HepG2 (cell line): ENCODE data around the gene RNF126. TPM values are rescaled to one million over a fixed set of nuclear protein-coding genes. Genes with fewer than 3 reads are reported as not detected.

Experiments
- BHLHE40 ChIP-seq: IDR thresholded peaks from 2 replicates; pipeline ENCODE4 v1.6.1; 2011; ENCODE audit warnings: low read length, improper control_type of control experiment
- CBX2 ChIP-seq, 2 experiments: fragments of 200-600 bp in 1 of 2; sonication (generic); formaldehyde crosslinking in 1 of 2; IDR thresholded peaks; 2 replicates each; pipeline versions ENCODE4 v1.7.0 to v1.8.1; 2018 to 2022; ENCODE audit warnings: low read depth in 2 of 2, low read length in 1 of 2, mild to moderate bottlenecking in 1 of 2, missing genetic modification reagents in 1 of 2
- CSRNP1 ChIP-seq: sonication (generic); formaldehyde crosslinking; IDR thresholded peaks from 2 replicates; pipeline ENCODE4 v1.8.1; 2023; ENCODE audit warnings: mild to moderate bottlenecking, missing genetic modification reagents
- KLF16 ChIP-seq, 2 experiments: sonication (generic) in 1 of 2; formaldehyde crosslinking in 1 of 2; IDR thresholded peaks; 2 replicates each; pipeline versions ENCODE4 v1.6.1 to v1.8.0; 2016 to 2023; ENCODE audit warnings: missing genetic modification reagents in 2 of 2, missing compliant biosample characterization in 1 of 2
- MED8 ChIP-seq: sonication (generic); formaldehyde crosslinking; IDR thresholded peaks from 2 replicates; pipeline ENCODE4 v1.8.1; 2023; ENCODE audit warnings: mild to moderate bottlenecking, missing genetic modification reagents; ENCODE audit not compliant: insufficient replicate concordance
- NR2F6 ChIP-seq, 2 experiments: IDR thresholded peaks; 2 replicates each; pipeline ENCODE4 v1.6.1; 2016; ENCODE audit warnings: antibody characterized with exemption in 1 of 2, mild to moderate bottlenecking in 1 of 2
- PATZ1 ChIP-seq: sonication (generic); formaldehyde crosslinking; IDR thresholded peaks from 2 replicates; pipeline ENCODE4 v1.4.0; 2020; ENCODE audit warnings: missing genetic modification reagents
- PBX2 ChIP-seq: IDR thresholded peaks from 2 replicates; pipeline ENCODE4 v1.6.1; 2016; ENCODE audit warnings: control low read depth
- PHF21A ChIP-seq: sonication (generic); formaldehyde crosslinking; IDR thresholded peaks from 2 replicates; pipeline ENCODE4 v1.5.0; 2020; ENCODE audit warnings: mild to moderate bottlenecking, missing genetic modification reagents
- RARA ChIP-seq: IDR thresholded peaks from 2 replicates; pipeline ENCODE4 v1.6.1; 2016; ENCODE audit warnings: missing genetic modification reagents, missing compliant biosample characterization
- RELA ChIP-seq: sonication (generic); formaldehyde crosslinking; IDR thresholded peaks from 2 replicates; pipeline ENCODE4 v1.4.0; 2020; ENCODE audit warnings: missing genetic modification reagents
- SIX4 ChIP-seq: sonication (generic); formaldehyde crosslinking; IDR thresholded peaks from 2 replicates; pipeline ENCODE4 v1.4.0; 2020; ENCODE audit warnings: missing genetic modification reagents
- SRSF9 ChIP-seq: fragments of 200-400 bp; formaldehyde crosslinking; IDR thresholded peaks from 2 replicates; pipeline ENCODE4 v1.6.1; 2018; ENCODE audit warnings: borderline replicate concordance, mild to moderate bottlenecking, low read depth, low read length; ENCODE audit not compliant: insufficient read depth, poor library complexity, severe bottlenecking
- ZBTB39 ChIP-seq: sonication (generic); formaldehyde crosslinking; IDR thresholded peaks from 2 replicates; pipeline ENCODE4 v1.5.0; 2020; ENCODE audit warnings: missing genetic modification reagents
- ZNF24 ChIP-seq: fragments of 450-650 bp; IDR thresholded peaks from 2 replicates; pipeline ENCODE4 v1.6.1; 2017; ENCODE audit warnings: antibody characterized with exemption, mild to moderate bottlenecking
- ZNF317 ChIP-seq: sonication (generic); formaldehyde crosslinking; IDR thresholded peaks from 2 replicates; pipeline ENCODE4 v1.5.0; 2020; ENCODE audit warnings: mild to moderate bottlenecking, missing genetic modification reagents
- ZNF512B ChIP-seq: sonication (generic); formaldehyde crosslinking; IDR thresholded peaks from 2 replicates; pipeline ENCODE4 v1.5.1; 2020; ENCODE audit warnings: missing genetic modification reagents, mild to moderate bottlenecking, borderline replicate concordance
- ZSCAN12 ChIP-seq: sonication (generic); formaldehyde crosslinking; IDR thresholded peaks from 2 replicates; pipeline ENCODE4 v1.9.0; 2021; ENCODE audit warnings: mild to moderate bottlenecking, missing genetic modification reagents
- ZSCAN9 ChIP-seq: IDR thresholded peaks from 2 replicates; pipeline ENCODE4 v1.6.1; 2016; ENCODE audit warnings: borderline replicate concordance
- polyA plus RNA-seq, 8 experiments: library from polyadenylated mRNA; depleted of rRNA in 3 of 8; stranded (reverse) in 7 of 8; unstranded in 1 of 8; fragments of >200 nt; fragmentation: Illumina TruSeq in 4 of 8; extraction: Trizol in 4 of 8; gene quantifications; 2 replicates each; pipeline versions ENCODE4 v1.2.1 to v1.2.3, GENCODE V29; 2011 to 2016; ENCODE audit warnings: low read depth in 4 of 8, missing spikeins in 1 of 8, mixed read lengths in 1 of 8; ENCODE audit not compliant: insufficient read depth in 1 of 8
- total RNA-seq, 5 experiments: library from RNA; depleted of rRNA; stranded (reverse); fragments of >200 nt; fragmentation: Illumina TruSeq; extraction: Trizol; gene quantifications; 2 replicates each; pipeline ENCODE4 v1.2.3, GENCODE V29; 2016; ENCODE audit warnings: low read depth in 1 of 5

RNF126 gene
- total and polyA plus RNA-seq, 2 of the 13 experiments (the other 11 are each of a cell fraction or from before 2014, with no cell fraction given), result 23.2 to 34.0 TPM

- TF ChIP-seq KLF16 (CRISPR knock-in tag; IDR thresholded peaks at IDR 0.05), result peak in 1 of 2 experiments; percentile 86; a peak in 2 of 4 replicates
- peak; percentile 92 for TF ChIP-seq ZBTB39
- TF ChIP-seq SRSF9, result no peak
- TF ChIP-seq ZNF24, result peak; percentile 42; the same call in 1 of the 2 replicates
- TF ChIP-seq ZSCAN9 (CRISPR knock-in tag), result peak; percentile 57; the same call in 1 of the 2 replicates
- TF ChIP-seq PATZ1 (CRISPR knock-in tag), result peak; percentile 93
- TF ChIP-seq RELA (CRISPR knock-in tag), result peak; percentile 92; the same call in 1 of the 2 replicates
- 0 out of 2 replicates have a peak, but pooled peaks have one; percentile 33 for TF ChIP-seq ZSCAN12 (CRISPR knock-in tag)
- TF ChIP-seq ZNF512B, result no peak
- no peak for TF ChIP-seq MED8 (CRISPR knock-in tag)
- TF ChIP-seq CBX2 (IDR thresholded peaks at IDR 0.05; ENCODE audit: low read depth, low read length), result no peak
- TF ChIP-seq CBX2 (CRISPR knock-in tag; IDR thresholded peaks at IDR 0.05; ENCODE audit: low read depth), result no peak
- TF ChIP-seq RARA, result peak; percentile 37; the same call in 1 of the 2 replicates
- TF ChIP-seq CSRNP1 (CRISPR knock-in tag), result peak; percentile 71; the same call in 1 of the 2 replicates
- TF ChIP-seq PHF21A (CRISPR knock-in tag), result peak; percentile 38; the same call in 1 of the 2 replicates
- TF ChIP-seq NR2F6 (IDR thresholded peaks at IDR 0.05), result no peak
- peak; percentile 32; the same call in 1 of the 2 replicates for TF ChIP-seq NR2F6 (CRISPR knock-in tag; IDR thresholded peaks at IDR 0.05)
- TF ChIP-seq ZNF317, result 0 out of 2 replicates have a peak, but pooled peaks have one; percentile 60
- no peak for TF ChIP-seq PBX2 (CRISPR knock-in tag)
- 0 out of 2 replicates have a peak, but pooled peaks have one; percentile 24 for TF ChIP-seq SIX4 (CRISPR knock-in tag)
- peak; percentile 39; the same call in 1 of the 2 replicates for TF ChIP-seq BHLHE40
These were observed 2.0 kb upstream of the RNF126 start (continued) for GRCh38 chr19:664913-665443.
